Prostate gland (tissue), 2 donors: ENCODE data around the gene LTBP3. TPM values are rescaled to one million over a fixed set of nuclear protein-coding genes. Genes with fewer than 3 reads are reported as not detected.
A peak's percentile ranks its signal among the peaks of the same experiment; 100 is the strongest.

Experiments used
- DNase-seq: peaks from one replicate; pipeline ENCODE4 v3.0.0-alpha.2; 2019; ENCODE audit warnings: low spot score
- H3K27ac ChIP-seq, 2 donors: fragments of 200-600 bp; sonication (generic); 2 replicates each; pipeline ENCODE4 v1.5.1; 2017 to 2019
- H3K27me3 ChIP-seq: fragments of 200-600 bp; sonication (generic); replicated peaks from 2 replicates; pipeline ENCODE4 v1.5.1; 2019; ENCODE audit not compliant: insufficient read depth
- H3K36me3 ChIP-seq, 2 donors: fragments of 200-600 bp; sonication (generic); 1 replicate in 1 of 2; 2 replicates in 1 of 2; pipeline versions ENCODE4 v1.5.1 to v1.8.1; 2017 to 2019
- H3K4me1 ChIP-seq: fragments of 200-600 bp; sonication (generic); replicated peaks from 2 replicates; pipeline ENCODE4 v1.5.1; 2019
- H3K4me3 ChIP-seq, 2 donors: fragments of 200-600 bp; sonication (generic); 2 replicates each; pipeline ENCODE4 v1.5.1; 2017 to 2019
- H3K9me3 ChIP-seq: fragments of 200-600 bp; sonication (generic); 2 replicates; pipeline ENCODE4 v1.5.1; 2017
- POLR2A ChIP-seq: fragments of 450-650 bp; IDR thresholded peaks from one replicate; pipeline ENCODE4 v1.6.1; 2016; ENCODE audit warnings: antibody characterized with exemption, mild to moderate bottlenecking
- POLR2AphosphoS5 ChIP-seq: sonication (generic); formaldehyde crosslinking; IDR thresholded peaks from one replicate; pipeline ENCODE4 v1.6.1; 2017; ENCODE audit warnings: antibody characterized with exemption
- WGBS: methylation state at CpG from one replicate; pipeline ENCODE4 v1.1.5; 2018; 5-methylcytosine and 5-hydroxymethylcytosine counted together
- intact Hi-C: fragments of 100-400 bp; cut with DNase I; formaldehyde crosslinking; loops from one replicate; pipeline ENCODE4 v1.14.2; 2022
- total RNA-seq, 2 donors: library from RNA; depleted of rRNA; stranded (reverse); fragments of >200 nt; gene quantifications; one replicate each; pipeline ENCODE4 v1.1.0, GENCODE V29; 2016
- TF ChIP-seq, protein P1 (sequence below), 4 experiments: fragments of 200-600 bp in 2 of 4; fragments of 450-650 bp in 2 of 4; sonication (generic) in 2 of 4; IDR thresholded peaks; 1 replicate in 3 of 4; 2 replicates in 1 of 4; pipeline ENCODE4 v1.5.1; 2016 to 2019; ENCODE audit warnings: antibody characterized with exemption in 4 of 4, mild to moderate bottlenecking in 2 of 4, moderate library complexity in 2 of 4

The LTBP3 gene
- total RNA-seq, 2 donors from 2014 or later: 220 to 234 TPM

DNA sequence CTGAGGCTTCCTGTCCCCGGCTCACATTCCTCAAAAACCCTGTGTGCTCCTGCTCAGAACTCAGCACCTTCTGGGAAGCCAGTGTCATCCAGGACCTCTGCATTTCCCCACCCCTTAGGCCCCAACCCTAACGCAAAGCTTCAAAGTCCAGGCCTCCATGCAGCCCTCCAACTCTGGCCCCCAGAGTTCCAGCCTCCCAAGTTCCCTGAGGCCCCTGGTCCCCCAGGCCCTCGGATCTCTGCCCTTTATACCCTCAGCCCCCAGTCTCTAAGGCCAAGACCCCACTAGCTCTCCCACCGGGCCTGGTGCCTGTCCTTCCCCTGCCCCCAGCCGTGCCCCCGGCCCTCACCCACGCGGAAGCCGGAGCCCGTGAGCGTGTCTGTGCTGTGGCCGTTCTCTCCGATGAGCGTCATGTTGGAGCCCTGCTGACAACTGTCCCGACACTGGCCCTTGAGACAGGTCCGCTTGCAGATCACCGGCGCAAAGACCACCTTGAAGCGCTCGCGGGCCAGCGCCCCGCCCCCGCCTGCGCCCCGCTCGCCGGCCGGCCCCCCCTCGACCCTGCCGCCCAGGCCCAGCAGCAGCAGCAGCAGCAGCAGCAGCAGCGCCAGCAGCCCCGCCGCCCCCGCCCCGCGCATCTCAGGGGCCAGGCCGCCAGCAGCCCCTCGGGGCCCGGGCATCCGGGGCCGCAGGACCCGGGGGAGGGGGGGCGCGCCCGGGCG is 718 bp downstream of the LTBP3 start:
- H3K27ac ChIP-seq: peak overlapping the region; percentile 88 to 93
- no peaks in the 10 kb centered on the region for H3K27me3 ChIP-seq
- DNase-seq: no peak
- no peaks in the 10 kb centered on the region for H3K36me3 ChIP-seq
- peak overlapping the region; percentile 59 to 61 for H3K4me3 ChIP-seq
- no peaks in the 10 kb centered on the region for H3K9me3 ChIP-seq
- TF ChIP-seq POLR2AphosphoS5 (no peak), POLR2A (no peak)
- TF ChIP-seq, protein P1, sequence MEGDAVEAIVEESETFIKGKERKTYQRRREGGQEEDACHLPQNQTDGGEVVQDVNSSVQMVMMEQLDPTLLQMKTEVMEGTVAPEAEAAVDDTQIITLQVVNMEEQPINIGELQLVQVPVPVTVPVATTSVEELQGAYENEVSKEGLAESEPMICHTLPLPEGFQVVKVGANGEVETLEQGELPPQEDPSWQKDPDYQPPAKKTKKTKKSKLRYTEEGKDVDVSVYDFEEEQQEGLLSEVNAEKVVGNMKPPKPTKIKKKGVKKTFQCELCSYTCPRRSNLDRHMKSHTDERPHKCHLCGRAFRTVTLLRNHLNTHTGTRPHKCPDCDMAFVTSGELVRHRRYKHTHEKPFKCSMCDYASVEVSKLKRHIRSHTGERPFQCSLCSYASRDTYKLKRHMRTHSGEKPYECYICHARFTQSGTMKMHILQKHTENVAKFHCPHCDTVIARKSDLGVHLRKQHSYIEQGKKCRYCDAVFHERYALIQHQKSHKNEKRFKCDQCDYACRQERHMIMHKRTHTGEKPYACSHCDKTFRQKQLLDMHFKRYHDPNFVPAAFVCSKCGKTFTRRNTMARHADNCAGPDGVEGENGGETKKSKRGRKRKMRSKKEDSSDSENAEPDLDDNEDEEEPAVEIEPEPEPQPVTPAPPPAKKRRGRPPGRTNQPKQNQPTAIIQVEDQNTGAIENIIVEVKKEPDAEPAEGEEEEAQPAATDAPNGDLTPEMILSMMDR (IDR thresholded peaks at IDR 0.05): no peak
- intact Hi-C loops: no loop called here
- H3K4me1 ChIP-seq: peaks cover 13% of the 10 kb centered on the region
- 3% methylated on average over 20 of the region's 47 CpGs for WGBS

DNA sequence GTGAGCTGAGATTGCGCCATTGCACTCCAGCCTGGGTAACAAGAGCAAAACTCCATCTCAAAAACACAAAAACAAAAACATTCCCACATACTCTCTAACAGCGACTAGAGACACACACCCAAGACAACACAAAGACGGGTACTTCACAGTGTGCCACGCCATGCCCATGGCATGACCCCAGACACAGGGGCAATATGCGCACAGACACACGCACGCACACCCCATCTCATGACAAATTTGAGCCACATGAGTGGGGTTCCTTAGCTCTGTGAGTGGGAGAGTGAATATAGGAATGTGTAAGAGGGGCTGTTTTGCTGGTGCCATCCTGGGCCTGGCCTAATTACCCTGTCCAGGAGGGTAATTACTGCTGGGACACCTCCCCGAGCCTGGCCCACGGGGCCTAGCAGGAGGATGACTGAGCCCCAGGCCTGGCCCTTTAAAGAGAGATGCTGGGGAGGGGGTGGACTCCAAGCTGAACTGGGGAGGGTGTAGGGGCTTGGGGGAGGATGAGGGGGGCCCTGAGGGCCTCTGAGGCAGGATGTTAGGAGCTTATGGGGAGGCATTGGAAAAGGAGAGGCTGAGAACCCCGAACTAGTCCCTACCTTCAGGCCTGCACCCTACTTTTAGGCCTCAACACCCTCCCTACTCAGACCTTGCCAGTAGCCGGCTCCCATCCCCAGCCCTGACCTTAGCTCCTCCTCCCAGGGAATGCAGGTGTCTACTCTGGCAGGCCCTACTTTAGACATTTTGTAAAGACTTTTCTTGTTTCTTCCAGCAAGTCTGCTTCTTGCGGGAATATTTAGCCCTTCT is 1.5 kb downstream of the LTBP3 start:
- Histone ChIP-seq H3K4me1 (peaks cover 13% of the 10 kb centered on the region), H3K27ac (peak overlapping the region; percentile 88 to 93), H3K9me3 (no peaks in the 10 kb centered on the region), H3K4me3 (peak overlapping the region; percentile 59 to 61), H3K27me3 (no peaks in the 10 kb centered on the region), H3K36me3 (no peaks in the 10 kb centered on the region)
- intact Hi-C loops: no loop called here
- no peak for DNase-seq
- TF ChIP-seq POLR2A (no peak), POLR2AphosphoS5 (no peak)
- TF ChIP-seq, protein P1 (IDR thresholded peaks at IDR 0.05): no peak
- 64% methylated on average over 12 of the region's 12 CpGs for WGBS

DNA sequence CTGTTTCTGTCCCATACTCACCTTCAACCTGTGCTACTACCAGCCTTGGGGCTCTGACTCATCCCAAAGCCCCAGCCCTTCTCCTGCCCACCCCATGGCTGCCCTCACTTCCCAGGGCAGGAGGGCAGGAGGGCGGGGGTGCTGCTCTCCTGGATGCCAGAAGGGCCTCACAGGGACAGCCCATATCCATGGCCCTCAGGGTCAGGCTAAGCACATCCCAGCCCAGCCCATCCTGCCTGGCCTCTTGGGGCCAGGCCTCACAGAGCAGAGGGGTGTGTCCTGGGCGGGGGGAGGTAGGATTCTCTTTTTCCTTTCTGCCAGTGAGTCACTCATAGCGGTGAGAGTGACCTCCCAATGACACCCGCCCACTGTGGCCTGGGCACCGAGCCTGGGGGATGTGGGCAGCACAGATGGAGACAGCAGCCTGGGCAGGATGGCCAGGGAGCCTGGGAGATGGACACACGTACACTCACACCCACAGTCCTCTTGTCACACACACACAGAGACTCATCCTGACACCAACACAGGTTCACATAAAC is 2.4 kb downstream of the LTBP3 start:
- WGBS: 41% methylated on average over 6 of the region's 6 CpGs
- DNase-seq: no peak
- no peaks in the 10 kb centered on the region for H3K9me3 ChIP-seq
- H3K27me3 ChIP-seq: no peaks in the 10 kb centered on the region
- intact Hi-C loops: no loop called here
- peak; percentile 27 for TF ChIP-seq POLR2A
- TF ChIP-seq, protein P1 (IDR thresholded peaks at IDR 0.05): no peak
- H3K27ac ChIP-seq: peak overlapping the region in 1 of 2 donors; percentile 14
- no peaks in the 10 kb centered on the region for H3K36me3 ChIP-seq
- H3K4me1 ChIP-seq: peaks cover 13% of the 10 kb centered on the region
- H3K4me3 ChIP-seq: no peak overlapping the region

DNA sequence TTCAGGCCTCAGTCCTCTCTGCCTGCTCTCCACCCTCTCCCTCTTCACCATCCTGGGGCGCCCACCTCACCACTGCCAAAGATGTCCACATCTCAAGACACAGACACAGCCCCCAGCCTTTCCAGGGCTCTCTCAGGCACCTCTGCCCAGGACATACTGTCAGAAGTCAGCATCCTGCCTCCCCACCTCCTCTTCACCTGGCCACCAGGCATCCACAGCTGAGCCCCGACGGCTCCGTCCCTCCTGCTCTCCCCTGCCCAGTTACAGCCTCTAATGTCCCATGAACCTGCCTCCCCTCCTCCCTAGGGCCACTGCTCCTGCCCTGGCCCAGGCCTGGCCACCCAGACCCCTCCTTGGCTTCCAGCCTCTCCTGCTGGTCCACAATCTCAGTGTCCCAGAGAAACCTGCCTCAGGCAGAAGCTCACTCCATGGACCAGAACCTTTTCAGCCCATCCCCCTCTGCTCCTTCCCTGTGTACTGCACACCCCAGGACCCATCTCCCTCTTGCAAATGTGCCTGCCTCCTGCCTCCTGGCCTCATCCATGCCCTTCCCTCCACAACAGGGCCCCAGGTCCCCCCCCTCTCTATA is 3.2 kb downstream of the LTBP3 start:
- no peaks in the 10 kb centered on the region for H3K27me3 ChIP-seq
- no peaks in the 10 kb centered on the region for H3K36me3 ChIP-seq
- DNase-seq: no peak
- H3K27ac ChIP-seq: no peak overlapping the region
- intact Hi-C loops: no loop called here
- H3K4me3 ChIP-seq: no peak overlapping the region
- H3K9me3 ChIP-seq: no peaks in the 10 kb centered on the region
- TF ChIP-seq POLR2A: no peak
- no peak for TF ChIP-seq POLR2AphosphoS5
- TF ChIP-seq, protein P1 (IDR thresholded peaks at IDR 0.05): no peak
- H3K4me1 ChIP-seq: peaks cover 13% of the 10 kb centered on the region
- WGBS: 57% methylated on average over 4 of the region's 4 CpGs
